Ishikawa (cell line): ENCODE data around the gene SSR3.

Experiments
- CEBPB ChIP-seq: IDR thresholded peaks from 2 replicates; pipeline ENCODE4 v1.6.1; 2012
- CREB1 ChIP-seq: IDR thresholded peaks from 2 replicates; pipeline ENCODE4 v1.6.1; 2012; ENCODE audit warnings: low read depth
- EGR1 ChIP-seq: IDR thresholded peaks from 2 replicates; pipeline ENCODE4 v1.6.1; 2012
- EP300 ChIP-seq: IDR thresholded peaks from 2 replicates; pipeline ENCODE4 v1.6.1; 2012; ENCODE audit warnings: borderline replicate concordance
- FOXM1 ChIP-seq: IDR thresholded peaks from 2 replicates; pipeline ENCODE4 v1.6.1; 2012; ENCODE audit warnings: low read depth, borderline replicate concordance
- NFIC ChIP-seq: IDR thresholded peaks from 2 replicates; pipeline ENCODE4 v1.6.1; 2012
- RAD21 ChIP-seq: IDR thresholded peaks from 2 replicates; pipeline ENCODE4 v1.6.1; 2012; ENCODE audit warnings: low read depth
- TAF1 ChIP-seq: IDR thresholded peaks from 2 replicates; pipeline ENCODE4 v1.6.1; 2012; ENCODE audit warnings: low read depth, mild to moderate bottlenecking
- TCF12 ChIP-seq: IDR thresholded peaks from 2 replicates; pipeline ENCODE4 v1.6.1; 2012; ENCODE audit warnings: low read depth
- TEAD4 ChIP-seq: IDR thresholded peaks from 2 replicates; pipeline ENCODE4 v1.6.1; 2012
- YY1 ChIP-seq: IDR thresholded peaks from 2 replicates; pipeline ENCODE4 v1.6.1; 2012; ENCODE audit warnings: low read depth
- ZBTB7A ChIP-seq: IDR thresholded peaks from 2 replicates; pipeline ENCODE4 v1.6.1; 2012; ENCODE audit warnings: low read depth
- TF ChIP-seq, protein P1 (sequence below): IDR thresholded peaks from 2 replicates; pipeline ENCODE4 v1.6.1; 2012
- TF ChIP-seq, protein P2 (sequence below): IDR thresholded peaks from 2 replicates; pipeline ENCODE4 v1.6.1; 2012; ENCODE audit warnings: low read depth, mild to moderate bottlenecking
- TF ChIP-seq, protein P3 (sequence below): IDR thresholded peaks from 2 replicates; pipeline ENCODE4 v1.6.1; 2012

SSR3 gene

DNA sequence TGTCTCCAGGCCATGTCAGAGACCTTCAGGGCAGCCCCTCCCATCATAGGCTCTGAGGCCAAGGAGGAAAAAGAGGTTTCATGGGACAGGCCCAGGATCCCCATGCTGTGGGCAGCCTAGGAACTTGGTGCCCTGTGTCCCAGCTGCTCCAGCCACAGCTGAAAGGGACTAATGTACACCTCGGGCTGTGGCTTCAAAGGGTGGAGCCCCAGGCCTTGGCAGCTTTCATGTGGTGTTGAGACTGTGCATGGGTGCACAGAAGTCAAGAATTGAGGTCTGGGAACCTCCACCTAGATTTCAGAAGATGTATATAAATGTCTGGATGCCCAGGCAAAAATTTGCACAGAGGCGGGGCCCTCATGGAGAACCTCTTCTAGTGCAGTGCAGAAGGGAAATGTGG lies 6.6 kb upstream of the SSR3 start:
- no peak for TF ChIP-seq EP300
- no peak for TF ChIP-seq TEAD4

DNA sequence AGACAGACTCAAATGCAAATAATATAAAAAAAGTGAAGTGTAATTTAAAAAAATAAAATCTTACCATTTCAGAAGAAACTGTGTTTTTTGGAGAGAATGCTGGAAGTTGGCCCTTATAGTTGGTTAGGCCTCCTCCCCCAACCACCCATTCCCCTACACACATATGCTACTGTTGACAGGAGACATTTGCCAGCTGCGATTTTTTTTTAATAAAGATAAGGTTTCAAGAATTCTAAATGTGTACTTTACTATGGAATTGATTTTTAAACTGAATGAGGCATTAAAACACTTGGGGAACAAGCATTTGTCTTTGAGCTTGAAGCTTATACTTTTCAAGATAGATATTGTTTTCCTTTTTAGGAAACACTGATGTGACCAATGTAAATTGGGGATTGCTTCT lies 4.4 kb upstream of the SSR3 start:
- TF ChIP-seq, protein P1, sequence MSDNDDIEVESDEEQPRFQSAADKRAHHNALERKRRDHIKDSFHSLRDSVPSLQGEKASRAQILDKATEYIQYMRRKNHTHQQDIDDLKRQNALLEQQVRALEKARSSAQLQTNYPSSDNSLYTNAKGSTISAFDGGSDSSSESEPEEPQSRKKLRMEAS, result no peak
- TF ChIP-seq TEAD4, result no peak
- no peak for TF ChIP-seq CEBPB
- TF ChIP-seq NFIC, result no peak
- TF ChIP-seq, protein P2, sequence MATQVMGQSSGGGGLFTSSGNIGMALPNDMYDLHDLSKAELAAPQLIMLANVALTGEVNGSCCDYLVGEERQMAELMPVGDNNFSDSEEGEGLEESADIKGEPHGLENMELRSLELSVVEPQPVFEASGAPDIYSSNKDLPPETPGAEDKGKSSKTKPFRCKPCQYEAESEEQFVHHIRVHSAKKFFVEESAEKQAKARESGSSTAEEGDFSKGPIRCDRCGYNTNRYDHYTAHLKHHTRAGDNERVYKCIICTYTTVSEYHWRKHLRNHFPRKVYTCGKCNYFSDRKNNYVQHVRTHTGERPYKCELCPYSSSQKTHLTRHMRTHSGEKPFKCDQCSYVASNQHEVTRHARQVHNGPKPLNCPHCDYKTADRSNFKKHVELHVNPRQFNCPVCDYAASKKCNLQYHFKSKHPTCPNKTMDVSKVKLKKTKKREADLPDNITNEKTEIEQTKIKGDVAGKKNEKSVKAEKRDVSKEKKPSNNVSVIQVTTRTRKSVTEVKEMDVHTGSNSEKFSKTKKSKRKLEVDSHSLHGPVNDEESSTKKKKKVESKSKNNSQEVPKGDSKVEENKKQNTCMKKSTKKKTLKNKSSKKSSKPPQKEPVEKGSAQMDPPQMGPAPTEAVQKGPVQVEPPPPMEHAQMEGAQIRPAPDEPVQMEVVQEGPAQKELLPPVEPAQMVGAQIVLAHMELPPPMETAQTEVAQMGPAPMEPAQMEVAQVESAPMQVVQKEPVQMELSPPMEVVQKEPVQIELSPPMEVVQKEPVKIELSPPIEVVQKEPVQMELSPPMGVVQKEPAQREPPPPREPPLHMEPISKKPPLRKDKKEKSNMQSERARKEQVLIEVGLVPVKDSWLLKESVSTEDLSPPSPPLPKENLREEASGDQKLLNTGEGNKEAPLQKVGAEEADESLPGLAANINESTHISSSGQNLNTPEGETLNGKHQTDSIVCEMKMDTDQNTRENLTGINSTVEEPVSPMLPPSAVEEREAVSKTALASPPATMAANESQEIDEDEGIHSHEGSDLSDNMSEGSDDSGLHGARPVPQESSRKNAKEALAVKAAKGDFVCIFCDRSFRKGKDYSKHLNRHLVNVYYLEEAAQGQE, result no peak
- TF ChIP-seq TAF1, result no peak
- no peak for TF ChIP-seq EGR1
- no peak for TF ChIP-seq CREB1
- no peak for TF ChIP-seq FOXM1
- TF ChIP-seq, protein P3, sequence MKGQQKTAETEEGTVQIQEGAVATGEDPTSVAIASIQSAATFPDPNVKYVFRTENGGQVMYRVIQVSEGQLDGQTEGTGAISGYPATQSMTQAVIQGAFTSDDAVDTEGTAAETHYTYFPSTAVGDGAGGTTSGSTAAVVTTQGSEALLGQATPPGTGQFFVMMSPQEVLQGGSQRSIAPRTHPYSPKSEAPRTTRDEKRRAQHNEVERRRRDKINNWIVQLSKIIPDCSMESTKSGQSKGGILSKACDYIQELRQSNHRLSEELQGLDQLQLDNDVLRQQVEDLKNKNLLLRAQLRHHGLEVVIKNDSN, result no peak
- no peak for TF ChIP-seq EP300
- TF ChIP-seq YY1, result no peak
- TF ChIP-seq ZBTB7A, result no peak
- no peak for TF ChIP-seq TCF12
- no peak for TF ChIP-seq RAD21

DNA sequence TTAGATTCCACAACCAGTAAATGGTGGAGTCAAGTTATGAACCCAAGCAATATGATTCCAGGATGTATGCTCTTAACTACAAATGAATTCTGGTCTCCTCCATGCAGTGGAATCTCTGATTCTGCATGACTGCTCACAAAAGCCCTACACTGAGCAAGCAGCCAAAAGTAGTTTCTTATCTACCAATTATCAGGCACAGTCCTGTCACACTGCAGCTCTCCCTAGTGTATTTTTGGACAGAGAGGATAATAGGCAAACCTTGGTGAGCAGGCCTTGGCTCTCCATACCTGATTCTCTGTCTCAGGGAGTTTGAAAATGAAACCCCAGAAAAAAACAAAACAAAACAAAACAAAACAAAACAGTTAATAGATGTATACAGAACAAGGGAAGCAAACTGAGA lies 3.5 kb upstream of the SSR3 start:
- TF ChIP-seq TCF12, result no peak
- TF ChIP-seq NFIC, result no peak
- no peak for TF ChIP-seq TEAD4
- TF ChIP-seq EGR1, result no peak

DNA sequence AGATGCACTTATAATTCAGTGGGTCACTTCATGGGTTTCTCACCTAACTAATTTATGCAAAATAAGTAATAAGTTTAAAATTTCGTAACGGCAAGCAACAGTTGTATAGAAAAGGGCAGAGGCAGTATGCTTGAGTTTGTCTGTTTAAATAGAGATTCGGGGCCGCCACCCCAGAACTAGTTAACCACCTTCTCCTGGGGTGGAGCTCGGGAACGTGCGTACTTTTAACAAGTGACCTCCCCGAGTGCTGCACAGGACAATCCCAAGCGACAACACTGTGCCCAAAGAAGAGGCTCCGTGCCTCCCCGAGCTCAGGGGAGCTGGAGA lies 439 bp downstream of the SSR3 start:
- TF ChIP-seq CEBPB (no peak), ZBTB7A (peak; percentile 58; the same call in 1 of the 2 replicates)

DNA sequence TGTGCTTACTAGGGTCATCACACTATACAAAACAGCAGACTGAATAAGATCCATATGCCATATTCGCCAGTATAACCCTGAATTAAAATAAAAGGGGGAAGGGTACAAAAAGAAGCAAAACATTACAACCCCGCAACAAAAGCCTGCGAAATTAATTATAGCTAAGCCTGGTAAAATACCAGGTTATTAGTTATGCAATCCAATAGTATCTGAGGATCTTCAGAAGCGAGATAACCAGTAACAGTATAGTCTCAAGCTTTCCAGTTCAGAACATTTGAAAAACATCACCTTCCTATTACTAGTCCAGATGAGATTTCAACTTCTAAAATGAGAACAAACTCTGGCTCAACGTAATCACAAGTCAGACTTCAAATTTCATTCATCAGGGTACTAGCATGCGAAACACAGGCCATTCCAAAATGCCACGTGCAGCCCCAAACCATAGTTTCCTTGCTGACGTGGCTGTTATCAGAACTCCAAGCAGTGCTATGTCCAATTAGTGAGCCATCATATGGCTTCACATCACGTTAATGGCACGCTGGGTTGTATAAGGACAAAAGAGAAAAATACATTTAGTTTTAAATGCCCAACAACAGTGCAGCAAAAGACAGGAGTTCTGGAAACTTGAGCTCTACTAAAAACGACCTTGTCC lies 1.1 kb downstream of the SSR3 start:
- TF ChIP-seq TEAD4, result no peak
- TF ChIP-seq, protein P1, result peak; percentile 68

DNA sequence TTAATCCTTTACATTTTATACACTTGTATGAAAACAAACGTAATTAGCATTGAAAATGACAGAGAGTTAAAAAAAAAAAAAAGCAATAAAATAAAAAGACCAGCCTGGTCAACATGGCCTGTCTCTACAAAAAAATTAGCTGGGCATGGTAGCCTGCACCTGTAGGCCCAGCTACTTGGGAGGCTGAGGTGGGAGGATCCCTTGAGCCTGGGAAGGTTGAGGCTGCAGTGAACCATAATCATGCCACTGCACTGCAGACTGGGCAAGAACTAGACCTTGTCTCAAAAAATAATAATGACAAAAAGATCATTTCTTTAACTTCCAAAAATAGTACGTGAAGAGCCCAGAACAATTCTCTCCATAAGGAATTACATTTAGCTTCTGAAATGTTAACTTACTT lies 1.9 kb downstream of the SSR3 start:
- TF ChIP-seq TEAD4 (no peak), NFIC (no peak), EGR1 (no peak), EP300 (no peak), YY1 (no peak), RAD21 (no peak), FOXM1 (no peak), CREB1 (no peak), CEBPB (no peak), TAF1 (no peak), ZBTB7A (no peak)
- TF ChIP-seq, protein P2, result no peak
- TF ChIP-seq, protein P1, result no peak

DNA sequence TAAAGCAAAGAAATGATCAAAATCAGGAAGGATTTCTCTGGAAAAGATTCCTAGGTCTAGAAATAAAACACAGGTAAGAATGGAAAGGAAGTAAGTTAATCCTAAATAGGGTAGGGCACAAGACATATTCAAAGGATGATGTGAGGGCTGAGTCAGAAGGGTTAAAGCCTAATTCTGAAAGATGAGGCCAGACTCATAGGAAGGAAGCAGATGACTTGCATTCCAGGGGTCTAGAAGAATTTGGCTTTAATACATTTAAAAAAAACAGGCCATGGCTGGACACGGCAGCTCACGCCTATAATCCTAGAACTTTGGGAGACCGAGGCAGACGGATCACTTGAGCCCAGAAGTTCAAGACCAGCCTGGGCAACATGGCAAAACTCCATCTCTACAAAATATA lies 3.2 kb downstream of the SSR3 start:
- TF ChIP-seq CREB1, result no peak
- TF ChIP-seq ZBTB7A, result no peak
- no peak for TF ChIP-seq TAF1
- no peak for TF ChIP-seq EP300
- TF ChIP-seq NFIC, result no peak
- TF ChIP-seq FOXM1, result no peak
- TF ChIP-seq, protein P1, result no peak
- TF ChIP-seq TEAD4, result no peak
- no peak for TF ChIP-seq TCF12
